GM21515 (cell line): ENCODE results near the gene PTHLH.

Experiments
- ATAC-seq: cut with Tn5 transposase; IDR thresholded peaks from one replicate; pipeline ENCODE4 v1.9.1; 2021; ENCODE audit not compliant: unreplicated experiment

PTHLH gene

DNA sequence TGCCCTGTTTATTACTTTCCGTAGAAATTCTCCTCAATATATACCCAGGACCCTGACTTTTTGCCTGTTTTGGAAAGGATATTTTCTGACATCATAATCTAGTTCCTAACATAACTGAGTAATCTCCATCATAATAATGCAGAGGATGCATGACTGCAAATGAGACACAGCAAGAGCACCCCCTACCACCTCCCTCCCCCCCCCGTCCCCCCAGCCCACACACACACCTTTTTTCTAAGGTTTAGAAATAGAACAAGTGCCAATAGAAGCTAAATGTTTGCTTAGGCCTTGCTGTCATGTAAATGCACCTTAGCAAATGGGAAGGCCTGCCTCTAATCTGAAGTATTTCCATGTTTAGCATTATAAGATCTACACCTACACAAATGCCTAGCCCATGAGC lies at the start of gene PTHLH:
Gene PTHLH (minus strand): TSS at position 13 of the 400 bp plus-strand sequence. CDS start 3,239 bp downstream, outside the sequence.
- no peak for ATAC-seq

DNA sequence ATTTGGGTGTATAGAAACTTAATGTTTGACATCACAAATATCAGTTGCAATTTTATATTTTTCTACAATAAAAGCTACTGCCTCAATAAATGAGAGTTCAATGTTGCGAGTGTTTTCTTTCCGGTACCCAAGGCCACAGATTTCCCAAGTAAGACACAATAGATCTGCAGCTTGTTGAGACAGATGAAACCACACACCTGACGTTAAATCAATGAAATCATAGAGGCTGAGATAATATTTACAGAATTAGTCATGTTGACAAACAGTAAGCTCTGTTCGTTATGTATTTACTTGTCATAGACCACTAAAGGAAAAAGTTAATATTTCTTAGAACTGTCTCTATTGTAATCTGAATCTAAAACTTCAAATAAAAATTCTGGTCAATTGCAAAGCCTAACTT lies 49.2 kb upstream of the PTHLH start:
- no peak for ATAC-seq

DNA sequence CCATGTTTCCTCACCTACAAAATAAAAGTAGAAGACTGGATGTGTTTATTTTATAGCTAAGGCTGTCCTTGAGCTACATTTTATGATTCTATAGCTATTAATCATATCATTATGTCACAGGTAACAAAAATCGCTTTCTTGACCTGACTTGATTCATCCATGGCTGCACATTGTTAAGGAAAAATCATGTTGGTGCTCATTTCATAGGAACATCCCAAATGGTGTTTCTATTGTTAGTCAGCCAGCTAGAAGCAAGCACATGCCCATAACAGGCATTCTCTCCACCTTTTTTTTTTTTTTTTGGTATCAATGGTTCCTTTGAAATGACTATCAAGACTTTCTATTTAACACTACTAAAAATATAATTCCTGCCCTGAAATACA lies 45.3 kb upstream of the PTHLH start:
- no peak for ATAC-seq

DNA sequence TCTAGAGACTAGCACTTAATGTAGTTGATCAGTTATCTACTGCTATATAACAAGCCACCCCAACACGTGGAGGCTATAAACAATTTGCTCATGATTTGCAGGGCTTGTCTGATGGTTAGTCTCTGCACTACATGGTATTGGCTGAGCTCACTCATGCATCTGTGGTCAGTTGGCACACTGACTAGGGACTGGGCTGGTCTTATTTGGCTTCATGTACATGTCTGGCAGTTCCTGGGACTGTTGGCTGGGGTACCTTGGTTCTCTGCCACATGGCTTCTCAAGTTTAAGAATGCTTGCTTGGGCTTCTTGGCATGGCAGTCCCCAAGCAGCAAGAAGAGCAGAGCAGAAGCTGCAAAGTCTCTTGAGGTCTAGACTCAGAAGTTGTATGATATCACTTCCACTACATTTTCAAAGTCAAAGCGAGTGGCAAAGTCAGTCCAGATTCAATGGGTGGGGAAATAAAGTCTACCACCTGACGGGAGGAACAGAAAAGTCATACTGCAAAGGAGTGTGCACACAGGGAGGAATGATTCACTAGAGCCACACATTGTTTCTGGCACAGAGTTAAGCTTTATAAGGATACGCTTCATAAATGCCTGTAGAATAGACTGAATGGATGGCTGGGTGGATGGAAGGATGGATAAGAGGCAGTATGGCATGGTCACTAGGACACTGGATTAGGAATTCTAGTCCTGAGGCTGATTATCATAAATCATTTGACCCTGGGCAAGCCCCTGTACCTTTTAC lies 44.8 kb upstream of the PTHLH start:
- ATAC-seq, result no peak

DNA sequence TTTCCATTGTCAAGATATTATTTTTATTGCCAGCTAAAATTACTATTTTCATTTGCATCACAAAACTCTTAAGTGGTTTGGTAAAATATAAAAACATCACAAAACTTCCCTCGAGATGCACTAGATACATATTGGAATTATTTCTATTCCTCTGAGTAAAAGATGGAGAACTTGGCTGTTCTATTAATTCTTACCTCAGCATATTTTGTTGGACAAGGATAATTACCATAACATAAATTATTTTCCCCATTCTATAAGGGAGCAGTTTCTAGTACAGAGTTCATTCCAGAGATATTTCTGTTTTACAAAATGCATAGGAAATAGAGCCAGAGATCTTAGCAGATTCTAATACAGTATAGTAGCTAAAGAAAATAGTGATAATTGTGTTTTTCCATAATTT lies 42.6 kb upstream of the PTHLH start:
- ATAC-seq, result no peak

DNA sequence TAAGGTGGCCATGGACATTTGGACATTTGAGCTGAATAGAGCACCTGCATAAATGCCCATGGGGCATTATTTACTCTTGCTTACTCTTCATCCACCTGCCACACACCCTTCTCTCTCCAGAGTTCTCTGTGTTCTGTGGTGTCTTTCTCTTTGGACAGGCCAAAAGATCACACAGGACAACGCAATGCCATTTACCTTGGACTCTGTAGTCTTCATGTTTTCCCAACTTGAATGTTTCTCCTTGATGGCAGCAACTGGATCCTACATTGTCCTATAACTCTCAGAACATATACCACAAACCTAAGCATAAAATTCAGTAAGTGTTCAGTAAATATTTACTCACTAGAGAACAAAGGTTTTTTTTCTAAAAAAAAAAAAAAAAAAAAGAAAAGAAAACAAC lies 41.7 kb upstream of the PTHLH start:
- ATAC-seq, result no peak

DNA sequence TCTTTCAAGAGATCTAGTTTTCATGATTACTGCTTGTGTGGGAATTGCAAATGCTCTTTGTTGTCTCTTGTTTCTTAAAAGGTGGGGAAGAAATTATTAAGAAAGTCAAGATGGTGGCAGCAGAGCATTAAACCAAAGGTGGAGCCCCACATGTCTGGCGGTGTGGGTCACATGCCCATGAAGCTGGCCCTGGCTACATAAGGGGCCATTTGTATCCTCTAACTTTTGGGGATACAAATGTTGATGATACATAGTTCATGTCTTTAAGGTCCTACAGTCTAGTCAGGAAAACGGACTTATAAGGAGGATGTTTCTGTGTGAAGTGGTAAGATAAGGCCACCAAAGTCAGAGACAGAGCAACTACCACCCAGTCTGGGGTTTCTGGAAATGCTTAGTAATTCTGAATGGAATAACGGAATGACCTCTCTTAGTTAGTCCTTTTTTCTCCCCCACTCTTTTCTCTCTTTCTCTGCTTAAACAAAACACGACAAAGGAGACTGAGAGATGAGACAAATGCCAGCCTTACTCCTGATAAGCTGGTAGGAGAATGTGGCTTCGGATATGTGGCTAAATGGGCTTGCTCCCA lies 39.9 kb upstream of the PTHLH start:
- ATAC-seq, result no peak

DNA sequence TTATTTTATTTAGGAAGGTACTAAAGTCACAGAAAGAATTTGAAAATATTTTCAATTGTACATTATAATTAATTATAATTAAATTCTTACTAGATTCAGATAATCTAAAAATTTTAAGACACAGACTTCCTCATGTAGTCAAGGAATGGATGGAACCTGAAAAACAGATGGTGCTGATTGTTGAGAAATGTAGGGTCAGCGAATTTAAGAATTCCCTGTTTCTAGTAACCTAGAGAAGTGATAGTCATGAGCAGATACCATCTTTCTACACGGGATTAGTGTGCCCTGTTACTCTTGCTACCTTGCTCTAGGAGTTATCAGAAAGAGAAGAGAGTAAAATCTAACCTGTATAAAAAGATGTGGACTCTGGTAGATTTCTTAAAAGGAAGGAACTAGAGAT lies 37.5 kb upstream of the PTHLH start:
- ATAC-seq, result no peak

DNA sequence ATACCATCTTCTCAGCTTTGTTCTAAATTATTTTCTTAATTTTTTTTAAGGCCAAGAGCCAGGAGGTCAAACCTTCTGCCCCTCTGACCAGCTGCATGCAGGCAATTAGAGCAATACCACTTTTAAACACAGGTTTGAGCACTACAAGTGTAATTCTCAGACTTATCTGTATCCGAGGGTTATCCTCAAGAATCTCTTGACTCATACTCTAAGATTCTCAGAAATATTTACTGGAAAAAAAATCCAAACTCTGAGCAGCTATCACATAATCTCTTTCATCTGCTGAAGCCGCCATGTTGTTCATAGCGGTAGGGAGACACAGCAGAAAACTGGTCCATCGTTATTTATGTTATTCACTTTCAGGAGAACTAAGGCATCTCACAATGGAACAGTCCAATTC lies 27.4 kb upstream of the PTHLH start:
- no peak for ATAC-seq

DNA sequence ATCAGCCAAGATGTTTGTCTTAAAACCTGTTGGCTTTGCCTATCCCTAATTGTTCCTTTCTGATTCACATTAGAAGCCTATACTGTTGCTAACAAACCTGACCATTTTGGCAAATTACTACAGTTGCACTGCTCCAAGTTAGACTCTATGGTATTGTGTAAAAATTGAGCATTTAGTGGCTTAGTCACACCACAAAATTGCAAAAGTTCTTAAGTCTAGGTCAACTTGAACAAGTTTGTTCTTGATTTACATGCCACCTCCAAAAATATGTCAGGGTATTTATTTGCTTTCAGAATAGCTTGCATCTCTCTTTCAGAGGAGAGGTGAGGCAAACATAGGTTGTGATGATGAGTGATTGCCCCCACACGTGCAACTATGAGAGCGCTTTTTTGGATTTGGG lies 27.0 kb upstream of the PTHLH start:
- ATAC-seq, result no peak

DNA sequence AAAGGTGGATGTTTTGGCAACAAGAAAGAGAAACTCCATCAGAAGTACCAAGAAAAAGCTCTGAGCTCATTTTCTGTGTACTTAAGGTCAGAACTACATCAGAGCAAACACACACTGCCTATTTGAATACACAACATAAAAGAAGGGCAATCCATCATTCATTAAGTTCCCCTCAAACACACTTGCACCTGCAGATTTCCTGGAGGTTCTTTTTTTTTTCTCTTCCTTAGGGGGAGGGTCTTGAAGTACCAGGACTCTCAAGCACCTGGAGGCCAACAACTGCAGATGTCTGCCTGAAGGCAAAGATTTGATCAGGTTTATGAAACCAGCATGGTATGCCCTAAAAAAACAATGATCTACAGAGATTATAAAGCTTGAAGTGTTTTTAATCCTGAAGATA lies 26.1 kb upstream of the PTHLH start:
- ATAC-seq, result no peak

DNA sequence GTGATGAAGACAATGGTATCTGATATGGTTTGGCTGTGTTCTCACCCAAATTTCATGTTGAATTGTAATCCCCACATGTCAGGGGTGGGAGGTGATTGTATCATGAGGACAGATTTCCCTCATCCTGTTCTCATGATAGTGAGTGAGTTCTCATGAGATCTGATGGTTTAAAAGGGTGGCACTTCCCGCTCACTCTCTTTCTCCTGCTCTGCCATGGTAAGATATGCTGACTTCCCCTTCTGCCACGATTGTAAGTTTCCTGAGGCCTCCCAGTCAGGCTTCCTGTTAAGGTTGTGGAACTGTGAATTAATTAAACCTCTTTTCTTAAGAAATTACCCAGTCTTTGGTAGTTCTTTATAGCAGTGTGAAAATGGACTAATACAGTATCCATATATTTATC lies 25.6 kb upstream of the PTHLH start:
- ATAC-seq, result no peak

DNA sequence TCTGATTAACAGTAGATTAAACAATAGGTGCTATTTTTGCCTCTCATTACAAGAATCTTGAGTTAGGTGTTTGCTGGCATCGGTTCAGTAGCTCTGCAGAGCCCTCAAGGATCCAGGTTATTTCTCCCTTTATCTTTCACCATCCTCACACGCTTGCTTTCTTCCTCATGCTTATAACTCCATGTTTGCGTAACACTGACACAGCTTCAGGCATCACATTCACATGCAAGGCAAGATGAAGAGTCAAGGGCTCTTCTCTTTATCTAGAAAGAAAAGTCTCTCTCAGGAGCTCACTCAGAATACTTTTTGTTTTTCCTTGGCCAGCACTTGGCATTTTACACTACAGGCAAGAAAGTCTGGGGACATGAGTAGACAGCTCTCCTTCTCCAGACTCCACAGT lies 24.2 kb upstream of the PTHLH start:
- ATAC-seq, result no peak

DNA sequence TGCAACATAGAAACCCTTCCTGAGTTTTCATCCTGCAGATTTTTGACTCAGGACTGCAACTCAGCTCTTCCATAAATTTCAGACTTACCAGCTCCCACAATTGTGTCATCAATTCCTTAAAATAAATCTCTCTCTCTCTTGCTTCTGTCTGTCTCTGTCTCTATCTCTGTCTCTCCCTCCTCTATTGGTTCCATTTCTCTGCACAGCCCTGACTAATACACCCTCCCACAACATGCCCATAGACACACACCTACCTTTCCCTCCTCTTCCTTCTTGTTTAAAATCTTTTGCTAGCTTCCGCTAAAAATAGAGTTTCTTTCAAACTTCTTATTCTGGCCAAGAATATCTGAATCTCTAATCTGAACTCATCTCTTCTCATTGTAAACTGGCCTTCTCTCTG lies 22.9 kb upstream of the PTHLH start:
- ATAC-seq, result no peak

DNA sequence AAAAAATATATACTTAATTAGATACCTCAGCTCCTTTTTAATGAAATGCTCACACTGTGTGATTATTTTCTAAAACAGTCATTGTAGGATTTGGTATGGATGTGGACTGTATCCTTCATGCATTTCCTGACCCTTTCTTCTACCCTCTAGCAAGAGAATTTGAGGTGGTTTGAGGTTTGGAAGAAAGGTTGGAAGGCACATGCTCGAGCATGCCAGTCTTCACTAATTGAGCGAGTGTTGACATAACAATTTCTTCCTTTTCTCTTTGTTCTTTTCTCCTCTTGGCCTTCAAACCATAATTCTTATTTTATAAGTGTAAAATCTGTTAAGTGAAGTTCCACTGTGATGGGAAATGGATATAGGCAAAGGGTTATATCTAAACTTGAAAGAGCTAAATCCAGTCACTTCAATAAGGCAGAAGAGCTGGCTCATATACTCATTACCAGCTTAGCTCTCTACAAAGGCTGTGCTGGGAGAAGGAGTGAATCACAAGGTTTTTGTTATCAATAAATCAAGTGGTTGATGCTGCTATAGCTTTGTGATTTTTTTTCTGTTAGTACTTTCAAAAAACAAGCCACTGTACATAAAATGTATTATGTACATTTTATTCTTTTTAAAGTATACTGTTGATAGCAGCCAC lies 16.2 kb upstream of the PTHLH start:
- no peak for ATAC-seq

DNA sequence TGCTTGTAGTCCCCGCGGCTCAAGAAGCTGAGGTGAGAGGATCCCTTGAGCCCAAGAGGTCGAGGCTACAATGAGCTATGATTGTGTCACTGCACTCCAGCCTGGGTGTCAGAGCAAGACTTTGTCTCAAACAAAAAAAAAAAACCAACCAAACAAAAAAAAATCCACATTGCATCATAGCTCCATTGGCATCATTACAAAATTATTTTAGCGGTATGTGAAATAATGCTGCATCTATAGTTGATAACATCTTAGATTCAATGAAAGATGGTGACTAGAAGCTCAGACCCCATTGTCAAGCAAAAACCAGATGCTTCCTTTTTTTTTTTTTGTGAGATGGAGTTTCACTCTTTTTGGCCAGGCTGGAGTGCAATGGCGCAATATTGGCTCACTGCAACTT lies 14.8 kb upstream of the PTHLH start:
- ATAC-seq, result no peak

DNA sequence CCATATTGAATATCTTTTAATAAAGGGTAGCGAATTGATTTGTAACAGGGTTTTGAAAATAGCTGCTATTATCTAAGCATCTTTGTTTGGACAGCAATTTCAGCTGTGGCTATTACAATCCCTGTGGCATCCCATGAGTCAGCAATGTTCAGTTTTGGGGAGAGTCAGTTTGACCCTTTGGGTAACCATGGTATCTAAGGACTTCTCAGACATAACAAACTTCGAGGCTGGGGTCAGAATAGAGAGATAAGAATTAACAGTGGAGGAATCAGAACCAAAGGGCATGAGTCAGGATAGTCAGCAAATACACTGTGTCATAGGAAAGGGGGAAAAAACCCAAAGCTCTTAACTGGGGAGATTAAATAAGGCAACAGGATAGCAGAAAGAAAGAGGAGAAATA lies 11.7 kb upstream of the PTHLH start:
- ATAC-seq, result no peak

DNA sequence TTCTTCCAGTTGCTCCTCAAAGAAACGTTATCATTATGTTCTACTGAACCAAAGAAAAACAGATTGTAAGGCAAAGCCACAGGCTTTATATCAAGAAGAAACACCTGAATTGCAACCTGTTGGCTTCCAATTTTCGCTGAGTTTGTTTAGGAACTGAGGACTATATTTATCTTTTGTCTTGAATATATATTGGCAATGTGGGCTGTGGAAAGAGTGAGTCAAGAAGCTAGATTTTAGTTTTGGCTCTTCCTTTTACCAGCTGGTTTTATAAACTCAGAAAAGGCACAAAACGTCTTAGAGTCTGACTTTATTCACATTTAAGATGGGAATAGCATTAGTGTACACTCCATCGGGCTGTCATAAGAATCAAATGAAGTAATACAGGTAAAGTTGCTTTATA lies 10.4 kb upstream of the PTHLH start:
- no peak for ATAC-seq

DNA sequence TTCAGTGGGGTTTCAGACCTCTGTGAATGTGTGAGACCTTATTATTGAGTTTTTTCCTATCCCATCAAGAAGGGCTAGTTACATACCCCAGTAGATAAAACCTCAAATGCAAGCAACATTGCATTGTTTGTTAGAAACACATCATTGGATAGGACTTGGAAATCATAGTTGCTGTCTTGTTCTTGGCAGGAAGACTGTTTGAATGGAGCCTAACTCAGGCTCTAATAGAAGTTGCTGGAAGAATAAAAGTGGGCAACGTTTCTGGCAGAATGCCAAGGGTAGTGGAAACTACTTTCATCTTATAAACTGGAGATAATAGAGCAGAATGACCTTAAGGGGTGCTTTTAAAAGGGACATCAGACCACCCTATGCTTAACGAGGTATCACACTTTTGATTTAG lies 9.9 kb upstream of the PTHLH start:
- ATAC-seq, result no peak

DNA sequence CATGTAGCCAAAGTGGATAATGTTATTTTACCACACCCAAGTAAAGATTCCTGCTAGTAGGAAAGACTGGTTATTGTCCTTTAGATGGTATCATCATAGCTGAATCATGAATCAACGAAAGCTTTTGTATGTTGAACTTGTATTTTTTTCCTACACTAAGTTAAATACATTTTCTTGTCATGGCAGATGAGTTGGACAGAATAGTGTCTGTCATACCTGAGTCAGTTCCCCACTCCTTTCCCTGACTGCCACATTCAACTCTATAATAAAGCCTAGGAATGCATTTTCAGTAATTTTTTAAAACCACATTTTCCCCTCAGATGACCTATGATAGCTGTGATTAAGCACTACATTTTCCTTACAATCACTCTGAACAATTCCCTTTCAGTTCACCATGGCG lies 9.3 kb upstream of the PTHLH start:
- no peak for ATAC-seq

DNA sequence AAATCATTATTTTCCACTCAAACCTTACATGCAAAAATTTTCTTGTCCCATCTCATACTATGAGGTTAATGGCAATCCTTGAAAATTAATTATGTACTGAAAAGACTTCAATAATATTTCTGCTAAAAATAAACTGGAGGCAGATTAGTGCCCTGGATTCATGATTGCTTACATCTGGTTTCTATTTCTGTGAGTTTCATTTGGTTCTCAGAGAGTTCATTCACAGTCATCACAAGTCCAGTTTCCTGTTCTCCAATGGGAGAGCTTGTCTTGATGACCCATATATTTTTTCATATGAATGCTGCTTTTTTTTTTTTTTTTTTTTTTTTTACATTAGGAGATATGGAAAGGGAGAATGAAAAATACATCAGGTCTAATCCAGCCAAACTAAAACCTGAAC lies 6.6 kb upstream of the PTHLH start:
- ATAC-seq, result no peak

DNA sequence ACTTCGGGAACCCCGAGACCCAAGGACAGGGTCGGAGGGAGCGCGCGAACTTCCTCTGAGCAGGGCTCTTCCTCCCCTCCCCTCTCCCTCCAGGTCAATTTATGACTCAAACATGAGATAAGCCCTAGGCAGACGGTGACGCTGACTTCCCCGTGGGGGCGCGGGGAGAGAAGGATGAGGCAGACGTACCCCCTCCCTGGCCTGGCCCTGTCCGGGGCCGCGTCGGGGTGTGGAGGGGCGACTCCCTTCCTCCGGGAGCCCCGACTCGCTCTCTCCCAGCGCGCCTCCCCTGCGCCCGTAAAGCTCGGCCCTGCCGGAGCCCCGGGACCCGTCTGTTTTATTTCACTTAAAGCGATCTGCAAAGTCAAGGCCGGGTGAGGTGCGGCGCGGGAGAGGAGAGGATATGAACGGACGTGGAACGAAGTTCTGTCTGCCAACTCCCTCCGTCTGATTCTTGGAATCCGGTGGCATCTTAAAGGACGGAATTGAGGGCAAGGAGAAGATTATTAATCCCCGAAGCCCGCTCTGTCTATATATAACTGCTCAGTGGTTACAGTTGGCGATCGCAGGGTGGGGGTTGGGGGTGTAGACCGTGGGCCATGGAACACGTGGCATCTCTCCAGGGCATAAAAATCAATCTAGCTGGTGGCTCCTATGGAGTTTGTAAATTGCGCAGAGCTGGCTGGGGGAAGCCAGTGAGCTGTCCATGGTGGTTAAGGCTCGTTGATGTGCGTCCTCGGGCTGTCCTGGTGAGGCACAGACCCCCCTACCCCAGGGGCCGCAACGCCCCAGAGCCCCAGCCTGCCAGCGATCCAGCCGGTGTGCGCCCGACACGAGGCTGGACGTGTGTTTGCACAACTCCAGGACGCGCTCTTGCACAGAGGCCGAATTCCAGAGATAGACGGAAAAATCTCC lies 2.9 kb upstream of the PTHLH start:
- ATAC-seq, result no peak
